OCI-LY7 (cell line): ENCODE data around the gene OR2M5. TPM values are rescaled to one million over a fixed set of nuclear protein-coding genes. Genes with fewer than 3 reads are reported as not detected.

Experiments used
- BruUV-seq: library from RNA; stranded (reverse); fragments of 400-500 nt; replicated peaks from 2 replicates; lab custom pipeline; 2021; lab: Mats Ljungman, UMichigan
- CTCF ChIA-PET: fragments of 300-600 bp; sonication (Branson Sonifier 250); formaldehyde crosslinking; loops from one replicate; lab custom pipeline; 2022; ENCODE audit warnings: antibody characterized with exemption; ENCODE audit not compliant: unreplicated experiment; lab: Charles Lee
- POLR2A ChIA-PET: fragments of 300-600 bp; sonication (Branson Sonifier 250); formaldehyde crosslinking; loops from one replicate; lab custom pipeline; 2022; ENCODE audit warnings: antibody characterized with exemption; lab: Charles Lee
- DNase-seq: peaks from one replicate; pipeline ENCODE4 v3.0.0-alpha.2; 2015; ENCODE audit warnings: low spot score
- H2AFZ ChIP-seq: fragments of 200-600 bp; sonication (generic), shearing (Covaris generic); 2 replicates; pipeline ENCODE4 v1.6.1; 2014; ENCODE audit warnings: mild to moderate bottlenecking, antibody characterized with exemption, low read length, moderate library complexity
- H3K27ac ChIP-seq: fragments of 200-600 bp; sonication (generic); 2 replicates; pipeline ENCODE4 v1.5.1; 2014; ENCODE audit warnings: mixed run types, low read depth, mild to moderate bottlenecking, moderate library complexity, low read length, inconsistent platforms; ENCODE audit not compliant: poor library complexity, severe bottlenecking
- H3K36me3 ChIP-seq: fragments of 200-600 bp; sonication (generic); 2 replicates; pipeline ENCODE4 v1.6.1; 2014; ENCODE audit warnings: mild to moderate bottlenecking, antibody characterized with exemption, low read length, moderate library complexity, mixed read lengths; ENCODE audit not compliant: insufficient read depth
- H3K4me1 ChIP-seq: fragments of 200-600 bp; sonication (generic); 2 replicates; pipeline ENCODE4 v1.5.1; 2014; ENCODE audit warnings: mild to moderate bottlenecking, low read length; ENCODE audit not compliant: insufficient read depth, poor library complexity, severe bottlenecking
- H3K4me2 ChIP-seq: fragments of 200-600 bp; sonication (generic); 2 replicates; pipeline ENCODE4 v1.6.1; 2014; ENCODE audit warnings: mild to moderate bottlenecking, low read length
- H3K4me3 ChIP-seq: fragments of 200-600 bp; sonication (generic); 2 replicates; pipeline ENCODE4 v1.5.1; 2014; ENCODE audit warnings: mild to moderate bottlenecking, low read depth, low read length; ENCODE audit not compliant: poor library complexity, severe bottlenecking
- H3K79me2 ChIP-seq: fragments of 200-600 bp; sonication (generic); 2 replicates; pipeline ENCODE4 v1.6.1; 2016; ENCODE audit warnings: low read depth, mild to moderate bottlenecking, low read length, moderate library complexity, mixed read lengths; ENCODE audit not compliant: insufficient read depth
- H3K9me2 ChIP-seq: fragments of 200-600 bp; sonication (generic); 2 replicates; pipeline ENCODE4 v1.6.1; 2016; ENCODE audit warnings: mild to moderate bottlenecking, low read length, mixed read lengths; ENCODE audit not compliant: insufficient read depth
- H3K9me3 ChIP-seq: fragments of 200-600 bp; sonication (generic); 2 replicates; pipeline ENCODE4 v1.6.1; 2014; ENCODE audit warnings: mild to moderate bottlenecking, mixed run types, low read length, mixed read lengths
- H4K20me1 ChIP-seq: fragments of 200-600 bp; sonication (generic); 2 replicates; pipeline ENCODE4 v1.6.1; 2014; ENCODE audit warnings: mild to moderate bottlenecking, antibody characterized with exemption, low read length, moderate library complexity, mixed read lengths; ENCODE audit not compliant: insufficient read depth
- CTCF ChIP-seq: fragments of 200-600 bp; sonication (generic); conservative IDR thresholded peaks from 2 replicates; pipeline ENCODE4 v1.5.1; 2014; ENCODE audit warnings: mild to moderate bottlenecking, antibody characterized with exemption, low read length, moderate library complexity, mixed read lengths
- EZH2phosphoT487 ChIP-seq: fragments of 200-600 bp; sonication (generic); IDR thresholded peaks from 2 replicates; pipeline ENCODE4 v1.6.1; 2018; ENCODE audit warnings: low read depth, borderline replicate concordance, mild to moderate bottlenecking, mixed run types, antibody characterized with exemption, low read length, moderate library complexity, mixed read lengths
- intact Hi-C: fragments of 100-400 bp; cut with micrococcal nuclease; formaldehyde crosslinking; loops from one replicate; pipeline ENCODE4 v1.10.0; 2022; ENCODE audit not compliant: unreplicated experiment
- total RNA-seq, 2 experiments: library from RNA; depleted of rRNA in 1 of 2; stranded (reverse); fragments of >200 nt in 1 of 2; shearing (Covaris generic) in 1 of 2; gene quantifications; 2 replicates each; pipeline ENCODE4 v1.2.3, GENCODE V29; 2014 to 2022

Gene OR2M5
- total RNA-seq, 2 experiments from 2014 or later = not detected

DNA sequence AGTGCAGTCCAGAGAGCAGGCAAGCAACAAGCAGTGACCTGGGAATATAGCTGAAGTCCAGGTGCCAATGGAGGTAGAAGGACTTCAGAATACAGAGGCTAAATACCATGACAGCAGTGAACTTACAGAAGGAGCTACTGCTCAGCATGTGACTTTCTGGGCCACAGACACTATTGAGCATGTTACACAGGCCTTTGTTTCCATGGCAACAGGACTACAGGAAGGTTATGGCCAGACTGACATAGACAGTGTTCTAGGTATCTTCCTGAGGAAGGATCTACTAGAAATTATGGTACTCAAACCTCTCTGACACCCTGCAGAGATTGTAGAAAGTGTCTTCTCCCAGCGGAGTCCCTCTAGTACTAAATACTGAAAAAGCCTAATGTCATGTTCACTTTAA, 11.0 kb downstream of the OR2M5 start:
- DNase-seq = no peak
- Histone ChIP-seq H4K20me1 (no peaks in the 10 kb centered on the region), H3K9me2 (no peaks in the 10 kb centered on the region), H3K4me2 (no peak overlapping the region), H3K9me3 (no peaks in the 10 kb centered on the region), H2AFZ (no peak overlapping the region), H3K36me3 (no peaks in the 10 kb centered on the region), H3K27ac (no peak overlapping the region), H3K4me1 (no peaks in the 10 kb centered on the region), H3K4me3 (no peak overlapping the region), H3K79me2 (no peaks in the 10 kb centered on the region)
- intact Hi-C loops = no loop called here
- ChIA-PET CTCF (no interaction called here), POLR2A (no interaction called here)
- BruUV-seq = no TSS peak
- TF ChIP-seq EZH2phosphoT487 (no peak), CTCF (no peak)

- ChIA-PET CTCF (no interaction called here), POLR2A (no interaction called here)
- Histone ChIP-seq H3K79me2 (no peaks in the 10 kb centered on the region), H2AFZ (no peak overlapping the region), H3K36me3 (no peaks in the 10 kb centered on the region), H3K27ac (no peak overlapping the region), H3K9me3 (no peaks in the 10 kb centered on the region), H3K9me2 (no peaks in the 10 kb centered on the region), H3K4me3 (no peak overlapping the region), H3K4me1 (no peaks in the 10 kb centered on the region), H3K4me2 (no peak overlapping the region), H4K20me1 (no peaks in the 10 kb centered on the region)
- no TSS peak for BruUV-seq
- no peak for DNase-seq
- intact Hi-C loops = no loop called here
- TF ChIP-seq CTCF (no peak), EZH2phosphoT487 (no peak)
Observed at GRCh38 chr1:248158758-248159157, 13.8 kb downstream of the OR2M5 start.

- intact Hi-C loops = no loop called here
- no peaks in the 10 kb centered on the region for H3K9me3 ChIP-seq
- ChIA-PET CTCF (no interaction called here), POLR2A (no interaction called here)
- no peaks in the 10 kb centered on the region for H3K9me2 ChIP-seq
- H3K4me2 ChIP-seq = no peak overlapping the region
- no peak overlapping the region for H2AFZ ChIP-seq
- H3K79me2 ChIP-seq = no peaks in the 10 kb centered on the region
- no peak overlapping the region for H3K27ac ChIP-seq
- no peaks in the 10 kb centered on the region for H3K4me1 ChIP-seq
- H4K20me1 ChIP-seq = no peaks in the 10 kb centered on the region
- DNase-seq = no peak
- TF ChIP-seq EZH2phosphoT487 = no peak
- TF ChIP-seq CTCF = no peak
- BruUV-seq = no TSS peak
- H3K4me3 ChIP-seq = no peak overlapping the region
- H3K36me3 ChIP-seq = no peaks in the 10 kb centered on the region
Observed at GRCh38 chr1:248164031-248164430, 19.1 kb downstream of the OR2M5 start.
